Measurements from ENCODE around the gene PTGS2.
"Not testable (repeated sequence)": the region's sequence is repeated elsewhere in the genome, so short reads cannot be mapped to it uniquely, and the experiment has no call there.

PTGS2 gene

DNA sequence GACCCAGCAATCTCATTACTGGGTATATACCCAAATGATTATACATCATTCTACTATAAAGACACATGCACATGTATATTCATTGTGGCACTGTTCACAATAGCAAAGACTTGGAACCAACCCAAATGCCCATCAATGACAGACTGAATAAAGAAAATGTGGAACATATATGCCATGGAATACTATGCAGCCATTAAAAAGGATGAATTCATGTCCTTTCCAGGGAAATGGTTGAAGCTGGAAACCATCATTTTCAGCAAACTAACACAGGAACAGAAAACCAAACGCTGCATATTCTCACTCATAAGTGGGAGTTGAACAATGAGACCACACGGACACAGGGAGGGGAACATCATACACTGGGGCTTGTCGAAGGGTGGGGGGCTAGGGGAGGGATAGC, 10.4 kb downstream of the PTGS2 start:
- DNase-seq: not testable (repeated sequence)

DNA sequence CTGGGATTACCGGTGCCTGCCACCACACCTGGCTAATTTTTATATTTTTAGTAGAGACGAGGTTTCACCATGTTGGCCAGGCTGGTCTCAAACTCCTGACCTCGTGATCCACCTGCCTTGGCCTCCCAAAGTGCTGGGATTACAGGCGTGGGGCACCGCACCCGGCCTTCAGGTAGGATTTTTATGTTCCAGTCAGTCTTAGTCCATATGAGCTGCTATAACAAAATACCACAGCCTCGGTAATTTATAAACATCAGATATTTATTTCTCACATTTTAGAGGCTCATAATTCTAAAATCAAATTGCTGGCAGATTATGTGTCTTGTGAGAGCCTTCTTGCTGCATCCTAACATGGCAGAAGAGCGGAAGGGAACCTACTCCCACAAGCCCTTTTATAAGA, 16.0 kb downstream of the PTGS2 start:
- not testable (repeated sequence) for DNase-seq

DNA sequence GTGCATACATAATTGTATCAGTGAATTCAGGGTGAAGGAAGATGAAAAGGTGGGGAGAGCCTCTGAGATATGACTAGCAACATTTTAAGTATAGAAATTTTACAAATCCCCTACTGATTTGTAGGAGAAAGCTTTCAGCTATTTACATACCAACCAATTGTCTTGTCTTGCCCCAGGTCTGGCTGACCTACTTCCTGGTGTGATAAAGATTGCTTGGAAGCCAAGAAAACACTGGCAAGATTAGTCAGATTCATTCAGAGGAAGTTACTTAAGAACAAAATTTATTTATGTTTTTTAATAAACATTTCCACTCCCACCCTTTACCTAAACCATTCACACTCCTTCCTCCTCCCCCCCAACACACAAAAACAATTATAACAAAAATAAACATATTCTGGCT, 17.5 kb downstream of the PTGS2 start:
- DNase-seq: no peak

DNA sequence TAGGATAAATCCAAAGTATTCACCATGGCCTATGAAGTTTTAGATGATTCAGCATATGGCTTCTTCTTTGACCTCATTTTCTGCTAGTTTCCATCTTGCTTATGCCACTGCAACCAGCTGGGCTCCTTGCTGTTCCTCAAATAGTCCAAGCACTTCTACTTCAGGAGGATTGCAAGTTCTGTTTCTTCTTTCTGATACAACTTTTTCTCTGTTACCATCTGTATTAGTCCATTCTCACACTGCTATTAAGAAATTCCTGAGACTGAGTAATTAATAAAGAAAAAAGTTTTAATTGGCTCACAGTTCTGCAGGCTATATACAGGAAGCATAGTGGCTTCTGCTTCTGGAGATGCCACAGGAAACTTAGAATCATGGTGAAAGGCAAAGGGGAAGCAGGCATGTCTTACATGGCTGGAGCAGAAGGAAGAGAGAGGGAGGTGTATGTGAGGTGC, 20.3 kb downstream of the PTGS2 start:
- no peak for DNase-seq

DNA sequence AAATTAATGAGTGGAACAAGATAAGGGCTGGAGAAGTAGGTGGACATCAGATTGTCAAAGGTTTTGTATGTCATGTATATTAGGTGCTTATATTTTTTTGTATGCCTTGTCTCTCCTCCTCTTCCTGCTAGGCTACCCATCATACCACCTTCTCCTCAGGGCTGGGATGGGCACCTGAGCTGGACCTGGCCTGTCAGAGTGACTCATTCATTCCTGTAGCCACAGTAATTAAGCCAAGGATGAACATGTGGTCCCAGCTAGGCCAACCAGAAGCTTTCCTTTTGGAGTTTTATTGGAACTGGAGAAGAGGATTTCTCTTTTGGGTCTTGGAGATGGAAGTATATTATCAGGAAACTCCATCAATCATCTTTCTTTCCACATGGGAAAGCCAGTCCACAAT, 21.2 kb downstream of the PTGS2 start:
- no peak for DNase-seq

DNA sequence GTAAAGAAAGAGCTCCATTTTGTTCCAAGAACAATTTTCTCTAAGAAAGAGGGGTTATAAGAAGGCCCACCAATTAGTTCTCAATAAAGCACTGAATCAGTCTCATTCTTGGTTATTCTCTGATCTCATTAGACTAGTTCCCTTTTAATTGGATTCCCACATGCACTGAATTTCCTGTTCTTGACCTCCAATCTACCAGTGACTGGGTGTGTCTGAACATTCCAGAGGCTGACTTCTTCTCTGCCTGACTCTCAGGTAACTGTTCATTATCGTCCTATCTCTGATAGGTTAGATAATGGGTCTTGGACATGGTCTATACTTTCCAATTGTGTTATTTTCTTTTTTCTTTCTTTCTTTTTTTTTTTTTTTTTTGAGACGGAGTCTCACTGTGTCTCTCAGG, 22.7 kb downstream of the PTGS2 start:
- no peak for DNase-seq

DNA sequence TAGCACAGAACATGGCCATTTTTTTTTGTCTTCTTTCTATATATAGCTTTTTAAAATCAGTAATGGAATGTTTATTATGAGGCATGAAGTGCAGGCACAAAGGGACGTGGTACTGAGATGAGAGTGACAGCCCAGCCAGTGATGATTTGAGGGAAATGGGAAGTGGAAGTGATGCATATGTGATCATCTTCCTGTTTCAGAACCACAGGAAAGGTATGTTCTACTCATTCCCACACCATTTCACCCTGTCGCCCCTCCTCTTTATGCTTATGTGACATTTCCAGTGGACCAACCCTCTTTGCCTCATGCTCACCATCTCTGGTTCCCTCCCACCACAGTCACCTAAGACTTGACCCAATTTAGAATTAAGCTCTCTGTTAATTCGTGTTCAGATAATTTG, 24.3 kb downstream of the PTGS2 start:
- no peak for DNase-seq

DNA sequence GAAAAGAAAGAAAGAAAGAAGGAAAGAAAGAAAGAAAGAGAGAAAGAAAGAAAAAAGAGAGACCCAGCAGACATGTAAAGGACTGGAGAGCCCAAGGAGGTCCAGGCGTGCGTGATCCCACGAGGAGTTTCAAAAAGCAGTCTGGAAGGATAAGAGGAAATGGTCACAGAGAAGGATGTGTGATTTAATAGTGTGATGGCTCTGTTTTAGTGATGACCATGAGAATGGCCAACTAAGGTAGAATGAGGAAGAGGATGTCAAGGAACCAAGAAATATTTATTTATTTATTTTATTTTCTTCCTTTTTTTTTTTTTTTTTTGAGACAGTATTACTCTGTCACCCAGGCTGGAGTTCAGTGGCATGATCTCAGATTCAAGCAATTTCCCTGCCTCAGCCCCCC, 25.5 kb downstream of the PTGS2 start:
- no peak for DNase-seq

DNA sequence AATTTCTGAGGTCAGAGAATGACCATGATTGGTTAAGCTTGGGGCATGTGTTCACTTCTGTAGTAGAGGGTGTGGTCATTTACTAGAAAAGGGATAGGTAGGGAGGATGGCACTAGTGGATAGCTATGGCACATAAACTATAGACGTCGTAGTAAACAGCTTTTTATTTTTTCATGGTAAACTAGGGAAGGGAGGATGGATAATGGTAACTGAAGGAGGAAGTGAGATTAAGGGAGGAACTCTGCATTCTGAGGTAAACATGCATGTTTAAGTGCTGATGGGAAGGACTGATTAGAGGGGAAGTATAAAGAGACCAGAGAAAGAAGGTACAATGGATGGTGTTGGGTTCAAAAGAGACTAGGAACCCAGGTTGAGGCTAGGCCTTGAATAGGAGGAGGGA, 26.9 kb downstream of the PTGS2 start:
- DNase-seq: no peak

DNA sequence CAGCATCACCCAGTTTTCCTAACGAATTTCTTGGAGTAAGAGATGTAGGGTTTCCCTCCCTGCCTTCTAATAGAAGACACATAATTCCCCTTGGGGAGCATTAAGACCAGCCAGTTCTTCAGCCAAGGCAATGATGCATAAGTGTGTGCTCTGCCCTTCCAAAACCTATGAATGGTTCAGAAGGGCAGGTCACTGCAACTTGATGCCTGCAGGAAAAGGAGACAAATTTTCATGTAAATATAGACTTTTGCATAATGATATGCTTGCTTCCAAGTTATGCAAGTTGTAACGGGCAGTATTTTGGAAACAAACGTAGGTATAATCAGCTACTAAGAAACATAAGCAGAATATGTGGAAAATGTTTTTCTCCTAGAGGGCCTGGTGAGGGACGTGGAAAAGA, 31.6 kb downstream of the PTGS2 start:
- no peak for DNase-seq

DNA sequence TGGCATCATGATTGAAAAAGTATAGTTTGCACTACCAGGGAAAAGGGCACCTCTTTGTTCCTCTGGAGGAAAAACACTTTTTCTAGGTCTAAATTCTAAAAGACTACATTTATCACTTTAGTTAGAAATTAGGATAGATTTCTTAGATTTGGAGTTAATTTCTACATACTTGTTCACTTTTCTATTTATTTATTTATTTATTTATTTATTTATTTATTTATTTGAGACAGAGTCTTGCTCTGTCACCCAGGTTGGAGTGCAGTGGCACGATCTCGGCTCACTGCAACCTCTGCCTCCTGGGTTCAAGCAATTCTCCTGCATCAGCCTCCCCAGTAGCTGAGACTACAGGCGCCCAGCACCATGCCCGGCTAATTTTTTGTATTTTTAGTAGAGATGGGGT, 32.2 kb downstream of the PTGS2 start:
- DNase-seq: not testable (repeated sequence)

DNA sequence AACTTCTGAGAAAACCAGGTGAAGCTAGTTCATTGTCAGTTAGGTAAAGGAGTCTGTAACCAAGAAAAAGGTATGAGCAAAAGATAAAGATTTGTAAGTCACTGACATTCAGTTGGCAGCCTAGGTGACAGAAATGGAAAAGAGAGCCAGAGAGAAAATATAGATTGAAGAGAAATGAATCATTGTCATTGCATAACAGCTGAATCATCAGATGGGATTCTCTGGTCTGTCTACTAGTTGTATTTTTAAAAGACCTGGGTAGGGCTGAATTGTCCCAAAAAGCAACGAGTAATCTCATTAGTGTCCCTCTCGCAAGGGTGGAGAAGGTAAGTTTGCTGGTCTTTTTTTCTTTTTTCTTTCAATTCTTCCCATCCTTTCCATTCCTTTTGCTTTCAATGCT, 36.6 kb downstream of the PTGS2 start:
- no peak for DNase-seq

DNA sequence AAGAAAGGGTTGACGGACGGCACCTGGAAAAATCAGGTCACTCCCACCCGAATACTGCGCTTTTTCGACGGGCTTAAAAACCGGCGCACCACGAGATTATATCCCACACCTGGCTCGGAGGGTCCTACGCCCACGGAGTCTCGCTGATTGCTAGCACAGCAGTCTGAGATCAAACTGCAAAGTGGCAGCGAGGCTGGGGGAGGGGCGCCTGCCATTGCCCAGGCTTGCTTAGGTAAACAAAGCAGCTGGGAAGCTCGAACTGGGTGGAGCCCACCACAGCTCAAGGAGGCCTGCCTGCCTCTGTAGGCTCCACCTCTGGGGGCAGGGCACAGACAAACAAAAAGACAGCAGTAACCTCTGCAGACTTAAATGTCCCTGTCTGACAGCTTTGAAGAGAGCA, 42.7 kb downstream of the PTGS2 start:
- not testable (repeated sequence) for DNase-seq

DNA sequence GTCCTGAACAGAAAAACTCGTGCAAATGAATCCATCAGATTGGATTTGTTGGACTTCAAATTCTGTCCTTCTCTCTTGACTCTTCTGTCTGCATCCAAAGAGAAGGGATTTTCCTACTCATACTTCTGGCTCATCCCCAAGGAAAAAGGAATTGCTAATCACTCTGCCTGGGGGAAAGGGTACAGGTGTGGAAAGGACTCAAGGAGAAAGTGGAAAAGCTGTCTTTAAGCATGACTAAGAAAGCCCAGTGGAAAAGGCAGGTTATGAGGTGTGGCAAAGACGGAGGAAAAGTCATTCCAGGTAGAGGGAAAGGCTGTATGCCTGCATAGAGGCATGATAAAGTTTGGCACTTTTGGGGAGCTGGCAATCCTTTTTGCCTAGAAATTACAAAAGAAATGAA, 43.4 kb downstream of the PTGS2 start:
- DNase-seq: no peak

DNA sequence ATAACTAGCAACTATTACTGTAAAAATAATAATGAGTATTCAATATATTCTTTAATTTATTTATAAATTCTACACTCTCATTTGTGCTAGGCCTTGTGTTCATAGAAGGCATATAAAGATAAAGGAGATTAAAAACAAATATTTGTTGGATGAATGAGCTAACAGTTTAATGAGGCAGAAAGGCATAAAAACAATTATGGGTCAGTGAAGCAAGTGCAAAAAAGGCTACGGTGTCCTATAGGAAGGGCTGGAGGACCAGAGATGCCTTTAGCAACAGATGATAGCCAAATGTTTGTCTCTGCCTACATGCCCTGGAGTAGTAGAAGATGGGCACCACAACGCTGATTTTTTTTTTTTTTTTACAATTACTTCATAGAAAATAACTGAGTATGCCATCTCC, 45.7 kb downstream of the PTGS2 start:
- no peak for DNase-seq

DNA sequence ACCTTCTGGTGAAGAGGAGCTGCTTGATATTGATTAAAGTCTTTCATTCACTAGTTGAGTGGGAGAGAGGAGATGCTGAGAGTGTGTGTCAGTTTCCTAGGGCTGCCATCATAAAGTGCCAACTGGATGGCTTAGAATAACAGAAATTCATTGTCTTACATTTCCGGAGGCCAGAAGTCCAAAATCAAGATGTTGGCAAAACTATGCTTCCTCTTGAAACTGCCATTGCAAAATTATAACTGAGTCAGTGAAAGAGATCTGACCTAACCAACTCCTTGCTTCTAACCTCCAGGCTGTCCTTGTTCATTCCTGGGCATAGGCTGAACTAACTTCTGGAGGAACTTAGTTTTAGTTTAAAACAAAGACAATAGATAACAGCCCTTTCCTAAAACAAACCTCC, 47.1 kb downstream of the PTGS2 start:
- no peak for DNase-seq

DNA sequence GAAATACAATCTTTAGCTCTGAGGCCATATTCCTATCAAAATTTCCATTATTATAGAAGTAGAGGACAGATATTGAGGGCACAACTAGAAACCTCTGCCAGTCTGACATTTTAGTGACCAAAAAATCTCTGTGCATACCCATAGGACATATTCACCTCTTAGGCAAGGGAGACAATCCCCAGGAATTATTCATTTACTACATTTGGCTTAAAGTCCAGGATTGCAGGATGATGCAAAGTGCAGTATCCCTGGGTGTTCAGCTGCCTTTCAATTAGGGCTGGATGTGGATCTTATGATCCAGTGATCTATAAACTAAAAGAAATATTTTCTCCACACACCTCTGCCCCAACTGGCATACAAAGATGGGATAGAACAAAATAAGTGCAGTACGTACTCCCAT, 50.9 kb downstream of the PTGS2 start:
- no peak for DNase-seq

DNA sequence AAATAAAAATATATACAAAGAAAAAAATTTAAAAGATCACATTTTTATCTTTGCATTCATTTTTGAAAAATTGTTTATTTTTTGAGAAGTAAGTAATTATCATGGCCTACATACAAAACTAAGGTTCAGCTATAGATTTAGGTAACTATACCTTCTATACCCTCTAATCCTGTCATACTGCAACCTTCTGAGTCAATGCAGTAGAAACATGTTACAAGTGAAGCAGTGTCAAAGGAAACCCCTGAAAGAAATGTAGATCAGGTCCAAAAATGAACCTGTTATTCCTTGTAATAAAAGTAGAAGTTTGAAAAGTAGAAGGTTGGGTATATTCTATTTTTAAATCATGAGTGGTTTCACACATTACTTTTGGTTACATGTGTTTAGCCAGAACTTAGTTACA, 51.3 kb downstream of the PTGS2 start:
- DNase-seq: no peak

DNA sequence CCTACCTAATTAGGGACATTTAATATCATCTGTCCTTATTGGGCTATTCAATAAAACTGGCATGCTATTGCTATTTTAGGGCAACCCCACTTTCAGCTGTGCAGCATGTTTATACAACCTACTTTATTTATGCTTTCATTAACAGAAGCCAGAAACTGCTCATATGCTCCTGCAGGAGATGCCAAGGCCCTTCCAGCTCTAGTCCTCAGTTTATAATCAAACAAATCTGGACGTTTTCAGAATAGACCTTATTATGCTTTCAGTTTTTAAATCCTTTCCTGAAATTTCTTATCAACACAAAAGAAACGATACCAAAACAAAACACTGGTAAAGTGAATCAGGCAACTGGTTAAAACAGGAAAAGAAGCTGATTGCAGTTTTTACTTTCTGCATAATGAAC, 53.2 kb downstream of the PTGS2 start:
- no peak for DNase-seq

DNA sequence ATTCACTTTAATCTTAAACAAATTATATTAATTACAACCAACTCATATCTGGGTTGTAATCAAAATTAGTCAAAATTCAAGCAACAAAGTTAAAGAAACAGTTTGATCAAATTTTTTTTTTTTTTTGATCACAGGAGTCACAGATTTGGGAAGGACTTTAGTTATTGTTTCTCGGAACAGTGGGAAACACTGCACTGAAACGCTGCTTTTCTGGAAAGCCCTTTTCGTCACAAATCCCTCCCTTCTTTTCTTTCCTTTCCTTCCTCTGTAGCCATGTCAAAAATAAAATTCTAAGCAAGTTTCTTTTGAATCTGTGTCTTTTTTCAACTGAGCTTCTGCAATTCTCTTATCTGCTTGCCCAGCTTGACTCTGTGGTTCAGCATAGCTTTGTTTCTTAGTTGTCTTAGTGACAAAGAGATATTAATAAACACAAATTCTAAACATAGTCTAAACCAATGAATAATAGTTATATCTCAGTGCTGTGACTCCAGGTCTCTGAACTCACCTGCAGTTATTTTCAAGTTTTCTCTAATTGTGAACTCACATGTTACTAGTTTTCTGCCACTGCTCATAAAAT, 53.8 kb downstream of the PTGS2 start:
- DNase-seq: peak; percentile 45

DNA sequence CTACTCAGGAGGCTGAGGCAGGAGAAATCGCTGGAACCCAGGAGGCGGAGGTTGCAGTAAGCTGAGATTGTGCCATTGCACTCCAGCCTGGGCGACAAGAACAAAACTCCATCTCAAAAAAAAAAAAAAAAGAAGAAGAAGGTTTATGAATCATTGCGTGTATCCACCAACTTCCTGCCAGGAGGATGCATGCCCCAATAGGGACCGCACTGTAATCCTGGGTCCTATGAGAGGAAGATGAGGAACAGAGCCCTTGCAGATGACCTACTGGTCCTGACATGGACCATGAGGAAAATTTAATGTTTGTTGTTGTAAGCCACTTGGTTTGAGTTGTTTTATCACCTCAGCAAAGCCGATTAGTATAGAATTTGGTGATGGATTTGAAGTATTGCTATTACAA, 56.7 kb downstream of the PTGS2 start:
- DNase-seq: no peak
